CD4-positive, alpha-beta T cell treated with Interleukin-17A for 1 hour (primary cell): Measurements from ENCODE around the gene FRAT1.
A peak's percentile ranks its signal among the peaks of the same experiment; 100 is the strongest.

Experiments used
- DNase-seq: peaks from one replicate; pipeline ENCODE4 v3.0.0-alpha.2; 2020

FRAT1 gene

GRCh38 chr10:97307866-97308780 is 10.9 kb upstream of the FRAT1 start:
- DNase-seq = no peak

GRCh38 chr10:97311111-97311626 is 7.9 kb upstream of the FRAT1 start:
- DNase-seq = no peak

- DNase-seq = no peak
Measured at GRCh38 chr10:97312897-97313296, 6.2 kb upstream of the FRAT1 start.

GRCh38 chr10:97314671-97315070 is 4.4 kb upstream of the FRAT1 start:
- DNase-seq = no peak

GRCh38 chr10:97319671-97320479 is 804 bp downstream of the FRAT1 start:
- DNase-seq = peak; percentile 73

- no peak for DNase-seq
Measured at GRCh38 chr10:97320480-97321031, 1.5 kb downstream of the FRAT1 start.

- no peak for DNase-seq
Measured at GRCh38 chr10:97321032-97321803, 2.1 kb downstream of the FRAT1 start.

GRCh38 chr10:97321804-97322190 is 2.7 kb downstream of the FRAT1 start:
- no peak for DNase-seq

- DNase-seq = no peak
Measured at GRCh38 chr10:97323501-97323900, 4.4 kb downstream of the FRAT1 start.

GRCh38 chr10:97325754-97326153 is 6.7 kb downstream of the FRAT1 start:
- no peak for DNase-seq

- no peak for DNase-seq
Measured at GRCh38 chr10:97327348-97328294, 8.6 kb downstream of the FRAT1 start.

GRCh38 chr10:97328646-97329453 is 9.8 kb downstream of the FRAT1 start:
- no peak for DNase-seq

- DNase-seq = no peak
Measured at GRCh38 chr10:97329766-97330165, 10.7 kb downstream of the FRAT1 start.

GRCh38 chr10:97331153-97331703 is 12.2 kb downstream of the FRAT1 start:
- no peak for DNase-seq

GRCh38 chr10:97332591-97333350 is 13.7 kb downstream of the FRAT1 start:
- DNase-seq = no peak

GRCh38 chr10:97333351-97333600 is 14.2 kb downstream of the FRAT1 start:
- no peak for DNase-seq

- peak; percentile 35 for DNase-seq
Measured at GRCh38 chr10:97333601-97334369, 14.7 kb downstream of the FRAT1 start.

- DNase-seq = peak; percentile 90
Measured at GRCh38 chr10:97334370-97335175, 15.5 kb downstream of the FRAT1 start, which contains the start of gene FRAT2. Gene FRAT2, minus strand, starts transcription at chr10:97334729. Its CDS starts 157 bp downstream, at chr10:97334572.
